ENCODE measurements around the gene PHACTR3.

- TF ChIP-seq CTCF (IDR thresholded peaks at IDR 0.05; ENCODE audit: low read depth, low read length, poor library complexity, severe bottlenecking) (no peak), EZH2phosphoT487 (IDR thresholded peaks at IDR 0.05; ENCODE audit: borderline replicate concordance, low read length) (no peak)
Observed at GRCh38 chr20:59818911-59819310, 214.6 kb downstream of the PHACTR3 start.
